AG04450 (cell line): ENCODE data around the gene RBFOX2. TPM values are rescaled to one million over a fixed set of nuclear protein-coding genes. Genes with fewer than 3 reads are reported as not detected.

Experiments used
- CTCF ChIA-PET: fragments of 300-600, 350-600 bp; formaldehyde crosslinking; extraction: SDS; loops from one replicate; lab custom pipeline; 2022; ENCODE audit warnings: antibody characterized with exemption, inconsistent platforms; lab: Charles Lee
- POLR2A ChIA-PET: fragments of 350-600 bp; formaldehyde crosslinking; extraction: SDS; loops from one replicate; lab custom pipeline; 2021; ENCODE audit warnings: antibody characterized with exemption, inconsistent platforms; lab: Yijun Ruan, JAX
- DNase-seq: peaks from one replicate; pipeline ENCODE4 v3.0.0-alpha.2; 2011; ENCODE audit warnings: low read depth, low spot score
- H3K27ac ChIP-seq: one replicate; pipeline ENCODE4 v1.5.1; 2012; ENCODE audit warnings: low read depth, low read length, control low read depth
- H3K27me3 ChIP-seq: one replicate; pipeline ENCODE4 v1.6.0; 2012; ENCODE audit warnings: low read length; ENCODE audit not compliant: control insufficient read depth, insufficient read depth
- H3K4me3 ChIP-seq: 2 replicates; pipeline ENCODE4 v1.5.1; 2011; ENCODE audit warnings: mild to moderate bottlenecking, low read depth, low read length, control low read depth
- H3K9me3 ChIP-seq: 2 replicates; pipeline ENCODE4 v1.5.1; 2012; ENCODE audit warnings: low read length; ENCODE audit not compliant: control insufficient read depth, insufficient read depth
- CTCF ChIP-seq: IDR thresholded peaks from 2 replicates; pipeline ENCODE4 v1.5.1; 2011; ENCODE audit warnings: low read depth, low read length, control low read depth, inconsistent platforms
- polyA plus RNA-seq: library from polyadenylated mRNA; depleted of rRNA; stranded (reverse); fragments of >200 nt; gene quantifications from 2 replicates; pipeline ENCODE4 v1.2.3, GENCODE V29; 2011

The RBFOX2 gene
- polyA plus RNA-seq, 1 experiment: 288 TPM

DNA sequence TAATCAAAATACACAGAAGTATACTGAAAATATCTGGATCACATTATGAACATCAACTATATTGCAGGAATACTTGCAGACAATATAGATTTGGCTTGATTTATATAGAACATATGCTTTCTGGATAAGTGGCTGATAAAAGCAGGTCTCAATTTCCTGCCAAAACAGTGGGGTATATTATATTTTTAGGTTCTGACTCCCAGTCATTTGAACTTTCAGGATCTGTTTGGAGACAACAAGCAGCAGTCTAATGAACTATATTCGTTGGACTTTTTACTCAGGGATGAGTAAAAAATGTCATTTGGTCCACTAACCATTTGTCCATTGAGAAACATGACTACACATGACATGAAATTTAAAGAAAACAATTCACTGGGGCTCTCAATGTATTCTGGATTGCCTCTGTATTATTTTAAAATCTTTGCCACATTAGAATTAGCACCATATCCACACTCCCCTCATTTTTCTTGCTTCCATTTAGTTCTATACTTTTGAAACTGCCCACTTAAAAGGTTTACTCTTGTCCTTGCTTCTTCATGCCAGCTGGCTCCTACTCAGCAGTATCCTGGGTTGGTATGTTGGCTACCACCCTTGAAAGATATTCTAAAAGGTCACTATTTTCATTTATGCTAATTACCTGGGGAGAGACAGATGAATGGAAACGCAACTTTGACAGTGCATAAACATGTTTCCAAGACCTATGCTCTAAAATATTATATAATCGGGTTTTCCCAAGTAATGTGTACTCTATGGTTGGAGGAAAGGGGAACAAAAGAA is 157.9 kb downstream of the RBFOX2 start:
- DNase-seq: no peak
- no peak for TF ChIP-seq CTCF
- no peaks in the 10 kb centered on the region; the same call in 1 of the 2 replicates for H3K9me3 ChIP-seq
- H3K4me3 ChIP-seq: no peak overlapping the region
- POLR2A ChIA-PET: no interaction called here
- CTCF ChIA-PET: interaction anchor here (1.5 kb wide), 1 partner anchor 195 kb away, joined by 7 read pairs; no protein-coding TSS in a partner anchor
- no peak overlapping the region for H3K27ac ChIP-seq
- H3K27me3 ChIP-seq: no peaks in the 10 kb centered on the region

GRCh38 chr22:35868938-35869337 is 159.7 kb downstream of the RBFOX2 start:
- DNase-seq: no peak
- POLR2A ChIA-PET: no interaction called here
- Histone ChIP-seq H3K9me3 (no peaks in the 10 kb centered on the region; the same call in 1 of the 2 replicates), H3K4me3 (no peak overlapping the region), H3K27ac (no peak overlapping the region), H3K27me3 (no peaks in the 10 kb centered on the region)
- CTCF ChIA-PET: interaction anchor here (1.2 to 2.1 kb wide), 2 partner anchors 197 to 256 kb away, joined by 4 to 8 read pairs; no protein-coding TSS in a partner anchor
- no peak for TF ChIP-seq CTCF

- DNase-seq: no peak
- no peak overlapping the region for H3K4me3 ChIP-seq
- ChIA-PET CTCF (no interaction called here), POLR2A (no interaction called here)
- no peak for TF ChIP-seq CTCF
- no peaks in the 10 kb centered on the region for H3K27me3 ChIP-seq
- H3K27ac ChIP-seq: no peak overlapping the region
- H3K9me3 ChIP-seq: no peaks in the 10 kb centered on the region
Measured at GRCh38 chr22:35866651-35867050, 162.0 kb downstream of the RBFOX2 start.

GRCh38 chr22:35864545-35865165 is 164.0 kb downstream of the RBFOX2 start:
- POLR2A ChIA-PET: no interaction called here
- Histone ChIP-seq H3K27me3 (no peaks in the 10 kb centered on the region), H3K27ac (no peak overlapping the region), H3K4me3 (no peak overlapping the region), H3K9me3 (no peaks in the 10 kb centered on the region)
- CTCF ChIA-PET: interaction anchor here (2.4 kb wide), 1 partner anchor 201 kb away, joined by 8 read pairs; no protein-coding TSS in a partner anchor
- TF ChIP-seq CTCF: no peak
- DNase-seq: no peak

- Histone ChIP-seq H3K9me3 (no peaks in the 10 kb centered on the region), H3K4me3 (no peak overlapping the region), H3K27ac (no peak overlapping the region), H3K27me3 (no peaks in the 10 kb centered on the region)
- DNase-seq: no peak
- CTCF ChIA-PET: interaction anchor here (2.4 kb wide), 1 partner anchor 203 kb away, joined by 8 read pairs; no protein-coding TSS in a partner anchor
- POLR2A ChIA-PET: interaction anchor here (0.6 kb wide), 1 partner anchor 364 kb away, joined by 9 read pairs; no protein-coding TSS in a partner anchor
- TF ChIP-seq CTCF: no peak
Measured at GRCh38 chr22:35863432-35863831, 165.2 kb downstream of the RBFOX2 start.
